ENCODE results near the gene LUZP1.

DNA sequence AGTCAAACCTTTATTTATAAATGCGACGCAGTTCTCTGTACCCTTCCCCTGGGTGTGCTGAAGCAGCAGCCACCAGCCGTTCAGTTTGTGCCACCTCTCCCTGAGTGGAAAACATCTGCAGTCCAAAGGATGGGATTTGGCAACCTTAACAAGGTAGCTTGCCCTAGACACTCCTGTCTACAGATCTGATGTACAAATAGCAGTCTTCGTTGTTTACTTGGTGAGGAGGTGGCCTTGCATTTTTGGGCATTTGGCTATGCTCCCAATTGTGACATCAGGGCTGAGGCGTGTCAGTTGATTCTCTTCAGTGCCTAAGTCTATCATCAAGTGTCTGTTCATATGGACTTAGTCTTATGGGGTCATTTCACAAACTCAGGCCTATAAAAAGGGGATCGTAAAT is 89.6 kb downstream of the LUZP1 start:
- TF ChIP-seq CTCF (IDR thresholded peaks at IDR 0.05) (no peak), POLR2A (IDR thresholded peaks at IDR 0.05) (no peak)
